ENCODE results near the gene KCNQ1. TPM values are rescaled to one million over a fixed set of nuclear protein-coding genes. Genes with fewer than 3 reads are reported as not detected.

The KCNQ1 gene
- total and polyA plus RNA-seq, 8 donors, result 7.1 to 37.7 (median 9.9) TPM

DNA sequence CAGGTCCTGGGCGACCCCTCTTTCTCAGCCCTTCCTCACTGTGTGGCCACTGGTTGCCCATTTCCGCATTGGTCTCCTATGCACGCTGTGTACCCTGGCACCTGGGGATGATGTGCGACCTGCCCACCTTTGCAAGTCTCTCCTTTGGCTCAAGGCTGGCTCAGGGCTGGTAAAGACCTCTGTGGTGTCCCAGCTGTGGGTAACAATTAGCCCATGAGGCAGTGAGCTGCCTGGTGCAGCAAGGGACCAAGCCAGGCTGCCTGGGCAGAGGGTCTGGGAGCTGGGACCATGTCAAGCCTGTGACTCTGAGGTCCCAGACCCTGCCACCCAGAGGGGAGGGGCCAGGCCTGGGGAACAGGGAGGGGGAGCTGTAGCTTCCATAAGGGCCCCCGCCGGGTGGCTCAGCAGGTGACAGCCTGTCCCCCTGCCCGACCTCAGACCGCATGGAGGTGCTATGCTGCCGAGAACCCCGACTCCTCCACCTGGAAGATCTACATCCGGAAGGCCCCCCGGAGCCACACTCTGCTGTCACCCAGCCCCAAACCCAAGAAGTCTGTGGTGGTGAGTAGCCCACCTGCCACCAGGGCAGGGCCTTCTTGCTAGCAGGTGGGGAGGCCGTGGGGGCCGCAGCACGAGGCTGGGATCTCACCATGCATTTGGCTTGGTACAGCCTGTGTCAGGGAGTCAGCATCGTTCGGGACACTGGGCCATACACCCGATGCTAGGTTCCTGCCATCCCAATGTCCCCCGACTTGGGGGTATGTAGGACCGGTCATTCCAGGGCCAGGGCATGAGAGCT, 142.5 kb downstream of the KCNQ1 start:
- Histone ChIP-seq H3K36me3 (peaks cover 0 to 41% of the 10 kb centered on the region in 2 donors), H3K4me3 (no peak overlapping the region), H3K27me3 (no peaks in the 10 kb centered on the region), H3K27ac (no peak overlapping the region), H3K4me1 (no peaks in the 10 kb centered on the region), H3K9me3 (no peaks in the 10 kb centered on the region)
- DNase-seq, result peak in 2 of 4 donors; percentile 15 to 60
- intact Hi-C loops (cut with DNase I), result no loop called here
- ATAC-seq, result no peak
- TF ChIP-seq, protein P1, sequence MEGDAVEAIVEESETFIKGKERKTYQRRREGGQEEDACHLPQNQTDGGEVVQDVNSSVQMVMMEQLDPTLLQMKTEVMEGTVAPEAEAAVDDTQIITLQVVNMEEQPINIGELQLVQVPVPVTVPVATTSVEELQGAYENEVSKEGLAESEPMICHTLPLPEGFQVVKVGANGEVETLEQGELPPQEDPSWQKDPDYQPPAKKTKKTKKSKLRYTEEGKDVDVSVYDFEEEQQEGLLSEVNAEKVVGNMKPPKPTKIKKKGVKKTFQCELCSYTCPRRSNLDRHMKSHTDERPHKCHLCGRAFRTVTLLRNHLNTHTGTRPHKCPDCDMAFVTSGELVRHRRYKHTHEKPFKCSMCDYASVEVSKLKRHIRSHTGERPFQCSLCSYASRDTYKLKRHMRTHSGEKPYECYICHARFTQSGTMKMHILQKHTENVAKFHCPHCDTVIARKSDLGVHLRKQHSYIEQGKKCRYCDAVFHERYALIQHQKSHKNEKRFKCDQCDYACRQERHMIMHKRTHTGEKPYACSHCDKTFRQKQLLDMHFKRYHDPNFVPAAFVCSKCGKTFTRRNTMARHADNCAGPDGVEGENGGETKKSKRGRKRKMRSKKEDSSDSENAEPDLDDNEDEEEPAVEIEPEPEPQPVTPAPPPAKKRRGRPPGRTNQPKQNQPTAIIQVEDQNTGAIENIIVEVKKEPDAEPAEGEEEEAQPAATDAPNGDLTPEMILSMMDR (IDR thresholded peaks at IDR 0.05), result no peak

DNA sequence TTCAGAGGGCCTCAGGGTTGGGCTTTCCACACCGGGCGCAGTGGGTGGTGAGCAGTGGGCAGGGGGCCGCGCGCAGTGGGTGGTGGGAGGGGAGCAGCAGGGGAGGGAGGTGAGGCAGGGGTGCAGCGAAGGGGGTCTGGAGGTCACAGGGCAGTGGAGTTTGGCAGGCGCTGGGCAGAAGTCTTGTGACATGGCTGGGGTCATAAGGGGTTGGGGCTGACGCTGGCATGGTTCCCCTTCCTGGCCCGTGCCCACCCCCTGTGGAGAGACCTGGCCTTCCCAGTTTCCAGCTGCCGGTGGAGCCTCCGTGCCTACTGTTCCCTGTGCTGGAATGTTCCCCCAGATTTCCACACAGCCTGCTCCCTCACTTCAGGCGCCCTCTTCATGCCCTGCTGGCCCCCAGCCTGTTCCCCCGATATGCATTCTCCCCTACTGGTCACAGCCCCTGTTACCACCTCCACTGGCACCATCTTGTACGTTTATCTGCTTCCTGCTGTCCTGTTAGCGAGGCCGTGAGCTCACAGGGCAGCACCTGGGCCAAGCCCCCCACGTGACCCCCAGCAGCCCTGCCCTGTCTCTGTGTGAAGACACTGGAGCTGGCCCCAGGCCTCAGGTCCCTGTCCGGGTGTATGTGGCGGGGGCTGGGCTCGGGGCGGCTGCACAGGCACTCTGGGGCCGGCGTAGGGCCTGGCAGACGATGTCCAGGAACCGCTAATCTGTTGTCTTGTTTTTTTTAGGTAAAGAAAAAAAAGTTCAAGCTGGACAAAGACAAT, 143.4 kb downstream of the KCNQ1 start:
- TF ChIP-seq, protein P1 (IDR thresholded peaks at IDR 0.05), result no peak
- Histone ChIP-seq H3K27ac (no peak overlapping the region), H3K27me3 (no peaks in the 10 kb centered on the region), H3K36me3 (peaks cover 0 to 41% of the 10 kb centered on the region in 2 donors), H3K4me3 (no peak overlapping the region), H3K9me3 (no peaks in the 10 kb centered on the region), H3K4me1 (no peaks in the 10 kb centered on the region)
- peak in 2 of 4 donors; percentile 22 to 68 for DNase-seq
- ATAC-seq, result no peak
- intact Hi-C loops (cut with DNase I), result no loop called here

DNA sequence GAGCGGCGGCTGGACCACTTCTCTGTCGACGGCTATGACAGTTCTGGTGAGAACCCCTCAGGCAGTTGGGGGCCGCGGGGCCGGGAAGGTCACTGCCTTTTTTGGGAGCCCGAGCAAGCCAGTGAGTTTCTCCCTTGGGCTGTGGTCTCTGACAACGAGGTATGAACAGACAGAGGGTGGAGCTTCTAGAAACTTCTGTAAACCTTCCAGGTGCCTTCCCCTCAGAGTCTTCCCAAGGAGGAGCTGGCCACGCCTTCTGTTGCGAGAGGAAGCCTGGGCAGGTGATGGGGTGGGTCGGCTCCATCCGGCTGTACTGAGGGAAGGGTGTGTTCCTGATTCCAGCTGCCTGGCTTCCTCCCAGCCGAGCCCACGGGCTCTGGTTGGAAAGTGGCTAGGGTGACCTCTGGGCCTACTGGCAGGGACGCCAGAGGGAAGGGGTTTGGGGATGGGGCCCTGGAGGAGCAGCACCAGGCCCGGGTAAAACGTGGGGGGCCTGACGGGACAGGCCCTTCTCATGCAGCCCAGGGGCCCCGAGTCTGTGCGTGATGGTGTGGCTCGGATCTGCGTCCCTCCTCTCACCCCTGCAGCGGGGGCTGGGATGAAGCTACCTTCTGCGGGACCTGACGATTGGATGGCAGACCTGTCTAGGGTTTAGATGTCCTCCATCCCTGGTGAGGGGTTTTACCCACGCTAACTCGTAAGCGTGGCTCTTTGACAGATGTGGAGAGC, 144.2 kb downstream of the KCNQ1 start:
- no peaks in the 10 kb centered on the region for H3K9me3 ChIP-seq
- intact Hi-C loops (cut with DNase I), result no loop called here

DNA sequence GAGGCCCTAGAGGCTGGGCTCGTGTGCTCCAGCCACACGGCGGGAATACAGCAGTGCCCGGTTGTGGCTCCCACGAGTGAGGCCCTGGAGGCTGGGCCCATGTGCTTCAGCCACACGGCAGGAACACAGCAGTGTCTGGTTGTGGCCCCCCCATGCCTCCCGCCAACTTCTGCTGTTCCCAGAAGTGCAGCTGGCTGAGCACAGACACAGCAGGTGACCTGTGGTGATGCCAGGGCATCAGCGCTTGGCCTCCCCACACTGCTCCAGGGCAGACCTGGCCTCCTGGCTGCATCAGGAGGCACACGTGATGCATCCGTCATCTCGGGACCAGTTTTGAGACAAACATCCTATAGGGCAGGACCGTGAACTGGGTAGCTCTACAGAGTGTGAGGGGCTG, 144.7 kb downstream of the KCNQ1 start:
- Histone ChIP-seq H3K9me3 (no peaks in the 10 kb centered on the region), H3K36me3 (peaks cover 0 to 41% of the 10 kb centered on the region in 2 donors), H3K4me1 (no peaks in the 10 kb centered on the region), H3K27me3 (no peaks in the 10 kb centered on the region), H3K27ac (no peak overlapping the region), H3K4me3 (no peak overlapping the region)
- TF ChIP-seq, protein P1 (IDR thresholded peaks at IDR 0.05), result no peak
- intact Hi-C loops (cut with DNase I), result no loop called here
- DNase-seq, result peak in 1 of 4 donors; percentile 59
- ATAC-seq, result no peak

More for the DNA sequence above, 144.2 kb downstream of the KCNQ1 start:
- no peak overlapping the region for H3K4me3 ChIP-seq
- TF ChIP-seq, protein P1 (IDR thresholded peaks at IDR 0.05), result no peak
- DNase-seq (peak in 2 of 4 donors; percentile 21 to 71), ATAC-seq (no peak)
- H3K27ac ChIP-seq, result no peak overlapping the region
- H3K4me1 ChIP-seq, result no peaks in the 10 kb centered on the region
- no peaks in the 10 kb centered on the region for H3K27me3 ChIP-seq
- peaks cover 0 to 41% of the 10 kb centered on the region in 2 donors for H3K36me3 ChIP-seq
